T-helper 9 cell (primary cell): Measurements from ENCODE around the gene KSR2.

ENCODE experiments used
- DNase-seq: peaks from one replicate; pipeline ENCODE4 v3.0.0-alpha.2; 2020

The KSR2 gene

GRCh38 chr12:117518594-117519270 lies 450.1 kb downstream of the KSR2 start:
- no peak for DNase-seq

GRCh38 chr12:117517219-117517739 lies 451.5 kb downstream of the KSR2 start:
- no peak for DNase-seq

- DNase-seq: no peak
These were observed 452.8 kb downstream of the KSR2 start for GRCh38 chr12:117516034-117516433.

- DNase-seq: no peak
These were observed 454.8 kb downstream of the KSR2 start for GRCh38 chr12:117514016-117514415.

- no peak for DNase-seq
These were observed 455.4 kb downstream of the KSR2 start for GRCh38 chr12:117513353-117513752.

GRCh38 chr12:117508468-117508867 lies 460.3 kb downstream of the KSR2 start:
- DNase-seq: no peak

GRCh38 chr12:117507548-117507947 lies 461.2 kb downstream of the KSR2 start:
- DNase-seq: no peak

GRCh38 chr12:117506333-117506732 lies 462.5 kb downstream of the KSR2 start:
- DNase-seq: no peak

- no peak for DNase-seq
These were observed 466.2 kb downstream of the KSR2 start for GRCh38 chr12:117502633-117503032.

GRCh38 chr12:117502233-117502632 lies 466.6 kb downstream of the KSR2 start:
- DNase-seq: no peak

GRCh38 chr12:117501076-117501869 lies 467.5 kb downstream of the KSR2 start:
- DNase-seq: no peak

GRCh38 chr12:117499759-117500485 lies 468.9 kb downstream of the KSR2 start:
- no peak for DNase-seq

GRCh38 chr12:117498880-117499279 lies 469.9 kb downstream of the KSR2 start:
- no peak for DNase-seq

- DNase-seq: no peak
These were observed 470.5 kb downstream of the KSR2 start for GRCh38 chr12:117498256-117498655.

- DNase-seq: no peak
These were observed 471.4 kb downstream of the KSR2 start for GRCh38 chr12:117497407-117497806.

GRCh38 chr12:117494833-117495655 lies 473.7 kb downstream of the KSR2 start:
- no peak for DNase-seq

- no peak for DNase-seq
These were observed 477.1 kb downstream of the KSR2 start for GRCh38 chr12:117491711-117492110.

- no peak for DNase-seq
These were observed 478.7 kb downstream of the KSR2 start for GRCh38 chr12:117490130-117490529.

GRCh38 chr12:117489671-117490070 lies 479.1 kb downstream of the KSR2 start:
- no peak for DNase-seq

- no peak for DNase-seq
These were observed 481.7 kb downstream of the KSR2 start for GRCh38 chr12:117486840-117487659.
